Stimulated activated CD8-positive, alpha-beta memory T cell treated with anti-CD3 and anti-CD28 coated beads, Interleukin-4, amount 100 ng/mL, for 24 hours (primary cell): Measurements from ENCODE around the gene DUOXA1.

Source experiments
- DNase-seq: peaks from one replicate; pipeline ENCODE4 v3.0.0-alpha.2; 2020; ENCODE audit warnings: low read depth

Gene DUOXA1, protein sequence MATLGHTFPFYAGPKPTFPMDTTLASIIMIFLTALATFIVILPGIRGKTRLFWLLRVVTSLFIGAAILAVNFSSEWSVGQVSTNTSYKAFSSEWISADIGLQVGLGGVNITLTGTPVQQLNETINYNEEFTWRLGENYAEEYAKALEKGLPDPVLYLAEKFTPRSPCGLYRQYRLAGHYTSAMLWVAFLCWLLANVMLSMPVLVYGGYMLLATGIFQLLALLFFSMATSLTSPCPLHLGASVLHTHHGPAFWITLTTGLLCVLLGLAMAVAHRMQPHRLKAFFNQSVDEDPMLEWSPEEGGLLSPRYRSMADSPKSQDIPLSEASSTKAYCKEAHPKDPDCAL

DNA sequence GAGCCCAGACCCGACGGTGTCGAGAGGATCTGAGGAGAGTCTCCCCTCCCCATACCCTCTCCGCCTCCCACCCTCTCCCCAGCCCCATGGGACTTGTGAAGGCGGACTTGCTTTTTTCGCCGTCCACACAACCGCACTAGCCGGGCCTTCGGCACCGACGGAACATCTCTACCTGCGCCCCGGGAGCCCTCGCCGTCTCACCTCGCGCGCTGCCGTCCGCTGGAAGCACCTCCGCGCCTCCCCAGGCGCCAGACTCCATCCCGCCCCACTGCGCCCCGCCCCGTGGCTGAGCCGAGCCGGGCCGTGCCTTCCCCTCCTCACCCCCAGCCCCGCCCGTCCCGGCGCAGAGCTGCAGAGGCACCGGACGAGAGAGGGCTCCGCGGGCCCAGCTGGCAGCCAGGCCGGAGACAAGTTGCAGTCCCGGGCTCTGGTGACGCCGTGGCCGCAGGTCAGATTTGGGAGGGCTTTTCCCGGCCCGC, at the start of gene DUOXA1, which contains the start of gene DUOX1:
TSS of gene DUOXA1 (minus strand) at position 229 of the 479 bp plus-strand sequence. CDS start 6,865 bp downstream, outside the sequence.
TSS of gene DUOX1 (plus strand) at position 344 of the 479 bp plus-strand sequence. CDS start 1,973 bp downstream, outside the sequence.
- no peak for DNase-seq

DNA sequence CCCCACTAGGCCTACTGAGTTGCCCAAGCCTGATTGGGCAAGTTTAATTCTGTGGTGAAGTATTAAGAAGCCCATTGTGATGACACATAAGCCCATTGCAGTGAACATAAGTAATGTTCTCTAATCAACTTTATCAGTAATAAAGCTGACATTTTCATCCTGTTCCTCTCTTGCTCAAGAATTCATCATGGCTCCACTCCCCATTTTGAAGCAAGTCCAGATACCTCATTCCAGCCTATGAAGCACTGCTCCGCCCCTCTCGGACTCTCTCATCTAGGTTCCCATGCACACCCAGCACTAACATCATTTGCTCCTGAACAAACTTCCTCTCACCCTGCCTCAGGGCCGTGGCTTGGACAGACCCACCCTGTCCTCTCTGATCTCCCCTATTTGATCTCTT, 47.6 kb upstream of the DUOXA1 start:
- no peak for DNase-seq

DNA sequence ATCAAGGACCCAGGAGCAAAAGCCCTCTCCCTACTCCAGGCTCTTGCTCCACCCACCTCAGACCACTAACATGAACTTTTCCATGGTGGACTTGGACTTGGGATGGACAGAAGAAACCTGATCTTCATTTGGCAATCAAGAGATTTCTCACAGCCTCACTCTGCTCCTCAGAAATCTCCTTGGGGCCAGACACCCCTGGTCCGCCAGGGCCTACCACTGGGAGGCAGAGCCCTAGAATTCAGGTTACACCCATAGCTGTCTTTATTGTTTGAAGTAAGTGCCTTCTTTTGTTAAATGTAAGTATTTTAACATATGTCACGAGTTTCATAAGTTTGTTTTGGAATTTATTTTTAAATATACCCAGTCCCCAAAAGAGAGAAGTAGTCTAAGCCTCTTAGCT, 44.9 kb upstream of the DUOXA1 start:
- DNase-seq = no peak

DNA sequence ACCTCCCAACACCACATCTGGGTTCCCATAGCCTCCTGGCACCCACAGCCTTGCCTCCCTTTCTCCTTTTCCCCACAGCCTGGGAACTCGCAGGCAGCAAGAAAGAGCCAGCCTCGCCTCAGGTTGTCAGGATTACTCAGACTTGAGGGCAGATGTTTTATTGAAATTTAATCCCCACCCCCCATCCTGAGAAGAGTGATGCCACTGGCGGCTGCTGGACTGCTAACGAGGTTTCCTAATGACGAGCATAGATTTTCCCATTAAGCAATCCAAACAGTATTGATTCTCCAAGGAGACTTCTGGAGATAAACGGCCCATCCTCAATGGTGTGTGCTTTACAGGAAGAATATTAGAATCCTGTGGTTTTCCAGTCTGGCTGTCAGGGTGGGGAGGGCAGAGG, 44.4 kb upstream of the DUOXA1 start:
- no peak for DNase-seq

DNA sequence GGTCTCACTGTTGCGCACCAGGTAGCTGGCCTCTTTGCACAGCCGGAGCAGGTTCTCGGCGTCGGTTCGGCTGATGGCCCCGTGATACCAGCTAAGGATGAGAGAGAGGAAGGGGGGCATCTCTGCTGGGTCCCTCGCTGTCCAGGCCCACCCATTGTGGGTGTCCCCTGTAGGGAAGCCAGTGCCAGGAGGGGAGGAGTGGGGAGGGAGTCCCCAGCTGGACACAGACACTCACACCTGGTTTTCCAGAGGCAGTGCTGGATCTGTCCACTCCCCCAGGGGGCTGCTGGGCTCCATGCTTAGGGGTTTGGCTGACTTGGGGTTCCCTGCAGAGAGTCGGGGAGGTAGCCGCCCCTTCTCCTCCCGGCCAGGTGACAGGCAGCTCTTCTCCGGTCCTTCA, 42.2 kb upstream of the DUOXA1 start:
- no peak for DNase-seq

DNA sequence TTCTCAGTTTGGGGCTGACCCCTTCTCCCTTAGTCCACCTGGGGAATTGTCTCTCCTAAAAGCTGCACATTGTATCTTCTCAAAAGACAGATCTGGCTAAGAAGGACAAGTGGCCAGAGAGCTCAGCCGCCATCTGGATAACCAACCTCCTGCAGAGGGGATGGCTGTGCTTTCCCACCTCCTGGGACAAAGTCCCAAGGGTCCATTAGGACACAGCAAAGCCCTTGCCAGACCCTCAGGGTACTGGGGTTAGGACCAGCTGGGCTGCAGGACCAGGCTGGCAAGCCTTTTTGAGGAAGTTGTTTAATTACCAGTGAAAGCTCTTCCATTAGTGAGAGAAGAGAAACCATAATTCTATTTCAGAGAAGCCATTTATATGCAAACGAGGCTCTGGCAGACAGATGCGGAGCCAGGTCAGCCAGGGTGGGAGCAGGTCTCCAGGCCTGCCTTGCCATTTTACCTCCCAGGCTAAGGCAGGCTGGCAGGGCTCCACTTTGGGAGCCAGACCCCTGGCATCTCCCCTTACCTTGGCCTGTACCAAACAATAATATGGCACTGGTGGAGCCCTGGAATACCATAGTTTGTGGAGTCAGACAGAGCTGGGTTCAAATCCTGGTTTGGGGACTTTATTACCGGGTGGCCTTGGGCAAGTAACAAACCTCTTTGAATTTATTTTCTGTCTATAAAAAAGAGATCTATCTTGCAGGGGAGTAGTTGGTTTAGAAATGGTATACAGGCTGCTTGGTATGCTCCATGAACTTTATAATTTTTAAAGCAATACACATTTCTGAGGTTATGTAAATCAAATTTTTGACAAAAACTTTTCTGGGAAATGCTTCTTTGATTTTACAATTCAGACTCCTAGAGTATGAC, 40.2 kb upstream of the DUOXA1 start:
- DNase-seq = no peak

DNA sequence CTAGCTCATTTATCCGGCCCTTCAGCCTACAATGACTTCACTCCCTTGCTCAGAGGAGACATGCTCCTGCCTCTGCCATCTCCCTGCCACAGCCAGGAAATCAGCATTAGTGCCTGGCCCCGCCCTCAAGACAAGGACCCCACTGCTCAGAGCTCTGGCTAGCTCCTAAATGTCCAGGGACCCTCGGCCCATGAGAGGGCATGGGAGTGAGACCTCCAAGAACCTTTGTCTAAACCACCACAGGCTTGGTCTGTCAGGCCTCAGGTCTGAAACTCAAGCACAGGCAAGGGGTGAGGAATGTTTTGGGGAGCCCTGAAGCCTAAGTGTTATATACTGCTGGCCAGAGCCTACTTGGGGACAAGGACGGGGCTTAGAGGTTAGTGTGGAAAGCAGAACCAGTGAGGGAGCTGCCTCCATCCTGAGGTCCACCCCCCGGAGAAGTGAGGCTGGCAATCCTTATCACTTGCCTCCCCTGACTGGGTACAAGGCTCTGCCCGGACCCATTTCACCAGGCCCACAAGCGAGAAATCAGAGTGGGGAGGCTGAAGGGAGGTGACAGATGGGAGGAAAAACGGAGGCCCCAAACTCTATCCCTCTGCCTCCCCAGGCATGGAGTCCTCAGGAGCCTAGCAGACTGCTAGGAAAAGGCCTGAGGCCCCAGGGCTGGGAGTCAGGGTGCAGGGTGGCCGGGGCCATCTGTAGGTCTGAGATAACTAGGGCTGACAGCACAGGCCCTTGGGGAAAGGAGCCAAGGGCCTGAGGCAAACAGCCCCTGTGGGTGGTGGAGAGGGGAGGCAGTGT, 39.3 kb upstream of the DUOXA1 start:
- DNase-seq = no peak

DNA sequence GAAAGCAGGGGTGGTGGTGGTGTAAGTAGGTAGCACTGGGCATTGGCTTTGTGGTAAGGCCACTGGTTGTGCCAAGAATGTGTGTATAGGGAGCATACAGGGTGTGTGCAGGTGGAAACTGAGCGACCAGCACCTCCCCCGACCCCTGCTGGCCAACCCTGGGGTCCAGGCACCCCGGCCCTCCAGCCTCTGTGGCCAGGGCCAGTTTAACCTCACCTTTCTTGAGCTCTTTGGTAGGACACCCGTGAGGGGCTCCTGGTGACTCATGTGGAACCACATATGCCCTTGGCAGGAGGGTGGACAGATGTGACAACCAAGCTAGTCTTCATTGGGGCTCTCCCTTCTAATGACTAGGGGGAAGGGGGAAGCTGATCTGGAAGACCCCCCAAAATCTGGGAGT, 38.6 kb upstream of the DUOXA1 start:
- DNase-seq = no peak

DNA sequence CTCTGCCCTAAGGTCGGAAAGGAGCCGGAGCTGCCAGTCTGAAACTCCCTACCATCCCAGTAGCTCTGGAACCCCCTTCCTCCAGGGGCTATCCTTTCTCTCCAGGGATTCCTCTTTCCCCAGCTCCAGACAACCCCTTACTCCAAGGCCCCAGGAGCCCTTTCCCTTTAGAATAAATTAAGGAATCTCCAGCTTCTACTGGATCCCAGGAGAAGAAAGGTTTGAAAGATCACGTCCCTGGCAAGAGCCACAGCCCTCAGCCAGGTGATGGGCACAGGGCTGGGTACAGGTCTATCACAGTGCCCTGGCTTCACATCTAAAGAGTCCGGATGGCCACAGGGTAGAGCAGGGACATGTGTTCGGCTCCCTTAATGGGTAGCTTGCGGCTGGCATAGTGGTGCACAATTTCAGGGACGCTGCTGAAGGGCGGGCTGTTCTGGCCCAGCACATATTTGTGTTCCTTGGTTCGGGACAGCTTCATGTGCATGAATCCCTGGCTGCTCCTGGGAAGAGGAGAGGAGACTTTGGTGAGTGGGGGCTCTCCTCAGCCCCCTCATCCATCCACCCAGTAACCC, 38.0 kb upstream of the DUOXA1 start:
- no peak for DNase-seq

DNA sequence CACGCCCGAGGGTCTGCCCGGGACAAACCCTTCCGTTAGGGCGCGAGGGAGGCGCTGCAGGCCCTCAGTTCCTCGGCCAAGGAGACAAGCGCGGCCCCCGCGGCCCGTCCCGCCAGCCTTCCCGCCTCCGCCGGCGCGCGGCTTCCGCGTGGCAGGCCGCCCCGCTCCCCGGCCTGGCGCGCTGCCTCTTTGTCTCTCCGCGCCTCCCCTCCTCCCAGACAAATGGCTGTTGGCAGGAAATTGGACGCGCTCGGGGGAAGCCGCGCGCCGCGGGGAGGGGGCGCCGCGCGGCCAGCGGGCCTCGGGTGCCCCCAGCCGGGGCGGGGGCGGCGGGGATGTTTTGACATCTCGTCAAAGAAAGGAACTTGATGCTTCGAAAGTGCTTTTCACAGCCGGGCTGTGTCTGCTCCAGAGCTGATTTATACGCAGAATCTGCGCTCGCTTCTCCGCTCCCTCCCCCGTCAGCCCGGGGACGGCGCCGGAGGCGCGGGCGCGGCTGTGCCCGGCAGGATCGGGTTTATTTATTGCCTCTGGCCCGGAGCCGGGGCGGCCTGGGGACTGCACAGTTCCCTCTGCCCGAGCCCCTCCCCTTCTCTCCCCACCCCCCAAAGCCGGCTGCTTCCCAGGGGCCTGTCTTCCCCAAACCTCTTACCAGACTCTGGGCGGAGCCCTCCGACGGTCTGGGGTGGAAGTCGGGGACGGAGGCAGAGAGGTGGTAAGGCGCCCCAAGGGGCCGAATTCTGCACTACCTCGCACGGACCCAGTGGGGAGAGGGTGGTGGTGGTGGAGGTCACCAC, 37.4 kb upstream of the DUOXA1 start:
- DNase-seq = peak; percentile 71

DNA sequence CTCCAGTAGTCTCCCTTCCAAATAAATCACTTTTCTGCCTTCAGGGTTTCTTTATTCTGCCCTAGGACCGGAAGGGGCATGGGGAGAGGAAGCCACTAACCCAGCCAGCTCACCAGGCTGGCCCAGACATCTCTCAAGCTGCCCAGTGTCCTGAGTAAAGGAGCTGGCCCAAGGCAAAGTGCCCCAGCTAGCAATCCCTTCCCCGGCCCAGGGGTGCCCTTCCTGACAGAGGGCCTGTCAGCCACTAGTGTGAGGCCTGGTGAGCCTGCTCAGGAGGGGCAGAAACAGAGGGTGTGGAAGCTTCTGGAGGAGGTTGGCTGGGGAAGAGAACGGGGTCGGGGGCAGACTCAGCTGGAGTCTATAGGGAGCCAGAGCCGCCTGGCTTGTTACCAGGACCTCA, 35.9 kb upstream of the DUOXA1 start:
- no peak for DNase-seq

DNA sequence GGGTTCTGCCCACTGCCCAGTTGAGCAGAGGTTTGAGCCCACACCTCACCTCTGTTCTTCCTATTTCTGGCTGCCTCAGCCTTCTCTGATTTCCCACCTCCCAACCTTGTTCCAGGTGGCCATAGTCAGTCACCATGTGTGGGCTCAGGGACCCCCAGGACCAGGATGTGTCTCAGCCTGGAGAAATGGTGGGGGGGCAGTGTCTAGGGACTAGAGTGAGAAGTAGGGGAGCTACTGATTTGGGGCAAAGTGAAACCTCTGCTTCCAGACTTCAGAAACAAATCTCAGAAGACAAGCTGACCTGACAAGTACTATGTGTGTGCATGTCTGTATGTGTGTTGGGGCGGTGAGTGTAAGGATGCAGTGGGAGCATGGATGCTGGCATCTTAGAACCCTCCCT, 35.2 kb upstream of the DUOXA1 start:
- DNase-seq = no peak

DNA sequence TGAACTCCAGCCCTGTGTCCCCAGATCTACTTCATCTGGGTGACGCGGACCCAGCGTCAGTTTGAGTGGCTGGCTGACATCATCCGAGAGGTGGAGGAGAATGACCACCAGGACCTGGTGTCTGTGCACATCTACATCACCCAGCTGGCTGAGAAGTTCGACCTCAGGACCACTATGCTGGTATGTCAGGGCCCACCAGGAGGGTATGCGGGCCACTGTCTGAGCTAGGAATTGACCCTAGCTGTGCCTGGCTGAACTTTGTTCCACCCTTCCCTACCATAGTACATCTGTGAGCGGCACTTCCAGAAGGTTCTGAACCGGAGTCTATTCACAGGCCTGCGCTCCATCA, 33.8 kb upstream of the DUOXA1 start:
- no peak for DNase-seq

DNA sequence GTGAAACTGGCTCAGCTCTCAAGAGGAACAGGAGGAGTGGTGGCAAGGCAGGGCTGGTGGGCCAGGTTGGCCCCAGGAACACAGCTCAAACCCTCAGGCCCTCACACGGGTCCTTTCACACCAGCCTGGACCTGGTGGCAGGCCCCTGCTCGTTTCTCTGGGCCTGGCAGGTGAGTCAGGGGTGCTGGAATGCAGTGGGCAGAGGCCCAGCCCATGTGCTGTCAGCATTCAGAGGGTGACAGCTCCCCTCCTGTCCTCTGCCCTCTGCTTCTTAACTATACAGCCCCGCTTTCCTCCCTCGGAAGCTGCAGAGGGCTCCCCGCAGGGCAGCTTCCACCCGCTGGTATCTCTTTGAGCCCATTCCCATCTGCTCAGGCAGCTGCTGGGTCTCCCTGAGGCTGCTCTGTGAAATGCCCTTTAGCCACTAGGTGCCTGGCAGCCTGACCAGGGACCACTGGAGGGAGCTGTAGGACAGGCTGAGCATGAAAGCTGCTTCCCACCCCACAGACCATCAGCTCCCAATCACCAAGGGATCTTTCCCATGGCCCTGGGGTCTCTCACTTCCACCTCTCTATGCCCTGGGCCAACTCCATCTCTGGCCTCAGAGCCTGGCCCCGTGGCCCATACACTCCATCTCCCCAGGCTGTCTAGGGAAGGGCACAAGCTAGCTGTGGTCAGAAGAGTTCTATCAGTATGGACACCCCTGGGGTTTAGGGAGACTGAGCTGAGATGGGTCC, 33.3 kb upstream of the DUOXA1 start:
- peak; percentile 42 for DNase-seq

DNA sequence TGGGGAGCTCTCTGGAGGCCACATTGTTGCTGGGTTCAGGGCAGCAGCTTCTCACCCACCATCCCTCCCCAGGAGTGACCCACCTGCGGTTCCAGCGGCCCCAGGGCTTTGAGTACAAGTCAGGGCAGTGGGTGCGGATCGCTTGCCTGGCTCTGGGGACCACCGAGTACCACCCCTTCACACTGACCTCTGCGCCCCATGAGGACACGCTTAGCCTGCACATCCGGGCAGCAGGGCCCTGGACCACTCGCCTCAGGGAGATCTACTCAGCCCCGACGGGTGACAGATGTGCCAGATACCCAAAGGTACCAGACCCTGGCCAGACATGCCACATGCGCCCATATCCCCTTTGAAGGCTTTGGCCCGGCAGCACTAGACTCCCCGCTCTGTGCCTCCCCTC, 32.0 kb upstream of the DUOXA1 start:
- no peak for DNase-seq

DNA sequence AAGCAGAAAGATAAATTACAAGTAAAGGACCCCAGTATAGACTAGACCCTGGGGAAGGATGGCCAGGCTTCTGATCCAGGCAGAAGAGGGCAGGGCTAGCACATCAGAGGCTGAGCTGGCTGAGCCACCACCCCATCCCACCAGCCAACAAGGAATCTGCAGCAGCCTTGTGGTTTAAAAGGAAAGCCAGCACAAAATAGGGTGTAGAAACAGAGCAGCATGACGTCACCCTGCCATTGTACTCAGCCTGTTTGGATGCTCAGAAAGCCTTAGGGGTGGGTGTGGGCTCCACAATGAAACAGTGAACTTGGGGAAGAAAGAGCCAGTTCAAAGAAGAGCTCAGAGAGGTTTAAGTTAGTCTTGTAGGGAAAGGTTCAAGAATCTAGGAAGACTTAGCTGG, 28.3 kb upstream of the DUOXA1 start:
- DNase-seq = no peak

DNA sequence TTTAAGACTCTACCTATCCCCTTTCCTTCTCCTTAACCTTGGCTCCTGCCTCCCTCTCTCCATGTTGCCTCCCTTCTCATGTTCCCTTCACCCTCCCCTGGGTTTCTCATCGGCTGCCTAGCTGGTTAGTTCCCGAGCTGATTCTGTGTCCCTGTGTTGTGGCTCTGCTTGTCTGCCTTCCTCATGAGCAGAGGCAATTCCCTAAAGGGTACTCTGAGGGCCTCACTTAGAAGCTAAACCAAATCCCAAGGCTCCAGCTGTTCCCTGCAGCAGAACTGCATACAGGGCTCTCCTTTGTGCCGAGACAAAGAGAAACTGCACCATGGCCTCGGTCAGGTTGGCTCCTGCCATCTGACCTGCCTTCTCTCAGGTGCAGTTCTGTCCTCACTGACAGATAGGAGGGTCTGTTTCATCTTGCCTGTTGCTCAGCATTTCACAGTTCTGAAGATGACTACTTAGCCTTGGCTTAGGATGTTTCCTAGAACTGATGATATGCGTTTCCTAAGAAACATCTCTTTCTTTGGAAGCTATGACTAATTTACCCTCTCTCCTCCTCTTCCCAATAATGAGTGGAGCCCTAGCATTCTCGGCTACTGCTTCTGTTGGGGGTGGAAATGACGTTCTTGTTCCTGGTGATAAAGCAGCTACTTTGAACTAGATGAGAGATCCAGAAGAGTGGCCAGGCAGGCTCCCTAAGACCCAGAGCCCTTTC, 27.2 kb upstream of the DUOXA1 start:
- DNase-seq = no peak

DNA sequence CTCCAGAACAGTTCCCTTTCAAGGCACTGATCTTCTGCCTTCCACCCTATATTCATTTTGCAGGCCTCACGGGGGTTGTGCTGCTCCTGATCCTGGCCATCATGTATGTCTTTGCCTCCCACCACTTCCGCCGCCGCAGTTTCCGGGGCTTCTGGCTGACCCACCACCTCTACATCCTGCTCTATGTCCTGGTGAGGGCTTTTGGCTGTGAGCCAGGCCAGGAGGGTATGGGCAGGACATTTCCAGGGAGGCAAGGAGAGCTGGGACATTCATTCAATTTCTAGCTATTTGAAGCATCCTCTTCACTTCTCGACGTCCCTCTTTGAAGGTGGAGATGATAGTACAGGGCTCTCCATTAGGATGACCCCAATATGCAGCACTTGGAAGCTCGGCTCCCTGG, 26.1 kb upstream of the DUOXA1 start:
- no peak for DNase-seq

DNA sequence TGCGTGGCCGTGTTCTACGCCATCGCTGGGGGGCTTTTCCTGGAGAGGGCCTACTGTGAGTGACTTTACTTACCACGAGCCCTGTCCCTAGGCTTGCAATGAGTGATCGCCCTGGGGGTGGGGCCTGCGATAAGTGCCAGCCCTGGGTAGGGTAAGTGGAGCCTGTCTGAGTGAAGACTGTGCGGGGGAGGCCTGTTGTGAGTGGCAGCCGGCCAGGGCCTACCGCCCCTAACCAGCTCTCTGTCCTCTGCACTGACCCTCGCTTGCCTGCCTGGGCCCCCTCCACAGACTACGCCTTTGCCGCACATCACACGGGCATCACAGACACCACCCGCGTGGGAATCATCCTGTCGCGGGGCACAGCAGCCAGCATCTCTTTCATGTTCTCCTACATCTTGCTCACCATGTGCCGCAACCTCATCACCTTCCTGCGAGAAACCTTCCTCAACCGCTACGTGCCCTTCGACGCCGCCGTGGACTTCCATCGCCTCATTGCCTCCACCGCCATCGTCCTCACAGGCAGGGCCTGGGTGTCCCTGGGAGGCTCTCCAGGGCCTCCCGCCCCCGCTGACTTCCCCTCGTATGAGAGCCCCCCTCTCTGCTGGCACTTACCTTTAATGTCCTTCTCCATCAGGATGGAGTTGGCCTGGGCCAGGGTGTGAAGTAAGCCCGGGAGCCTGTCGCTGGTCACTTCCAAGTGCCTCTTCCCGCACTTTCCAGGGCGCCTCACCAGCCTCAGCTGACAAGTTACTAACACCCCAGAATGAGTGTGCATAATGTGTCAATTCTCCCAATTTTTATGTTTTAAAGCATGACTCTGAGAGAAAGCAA, 22.5 kb upstream of the DUOXA1 start:
- no peak for DNase-seq
